WTC11 (cell line): ENCODE data around the gene ZDHHC14. TPM values are rescaled to one million over a fixed set of nuclear protein-coding genes. Genes with fewer than 3 reads are reported as not detected.

Experiments used
- ATAC-seq: fragments of 200-7000 bp; cut with Tn5 transposase; 2 replicates; pipeline ENCODE4 v1.10.0; 2021; ENCODE audit warnings: mild to moderate bottlenecking, moderate library complexity
- CTCF ChIA-PET: fragments of 300-600 bp; sonication (Branson Sonifier 250); formaldehyde crosslinking; loops from one replicate; lab custom pipeline; 2021; ENCODE audit warnings: antibody characterized with exemption; lab: Charles Lee
- POLR2A ChIA-PET: fragments of 350-600 bp; sonication (Branson Sonifier 250); formaldehyde crosslinking; loops from one replicate; lab custom pipeline; 2021; ENCODE audit warnings: antibody characterized with exemption; lab: Charles Lee
- DNase-seq: peaks from one replicate; pipeline ENCODE4 v3.0.0; 2021; ENCODE audit warnings: low spot score
- H3K27ac Mint-ChIP-seq: 2 replicates; pipeline ENCODE4 v1.8.0; 2021; ENCODE audit warnings: mixed read lengths
- H3K27me3 Mint-ChIP-seq: 2 replicates; pipeline ENCODE4 v1.8.0; 2021; ENCODE audit warnings: low read depth, mild to moderate bottlenecking, moderate library complexity, mixed read lengths
- H3K36me3 Mint-ChIP-seq: 2 replicates; pipeline ENCODE4 v1.8.0; 2021; ENCODE audit warnings: mixed read lengths
- H3K4me1 Mint-ChIP-seq: 2 replicates; pipeline ENCODE4 v1.8.0; 2022; ENCODE audit warnings: mixed read lengths
- H3K4me3 Mint-ChIP-seq: 2 replicates; pipeline ENCODE4 v1.8.0; 2021; ENCODE audit warnings: mild to moderate bottlenecking, moderate library complexity, mixed read lengths
- H3K9me3 Mint-ChIP-seq: 2 replicates; pipeline ENCODE4 v1.8.0; 2021; ENCODE audit warnings: mixed read lengths
- ATF1 ChIP-seq: sonication (generic); formaldehyde crosslinking; IDR thresholded peaks from 2 replicates; pipeline ENCODE4 v1.8.1; 2023; ENCODE audit warnings: mild to moderate bottlenecking, moderate library complexity, missing genetic modification reagents
- CREM ChIP-seq: sonication (generic); formaldehyde crosslinking; IDR thresholded peaks from 2 replicates; pipeline ENCODE4 v1.8.1; 2022; ENCODE audit warnings: mild to moderate bottlenecking, missing genetic modification reagents, moderate library complexity
- EMX1 ChIP-seq: fragments of 250-450 bp; sonication (Bioruptor Pico); IDR thresholded peaks from 2 replicates; pipeline ENCODE4 v1.8.0; 2021; ENCODE audit warnings: mild to moderate bottlenecking
- ETV6 ChIP-seq: sonication (generic); formaldehyde crosslinking; IDR thresholded peaks from 2 replicates; pipeline ENCODE4 v1.8.1; 2022; ENCODE audit warnings: mild to moderate bottlenecking, missing genetic modification reagents
- FOXK1 ChIP-seq: sonication (generic); formaldehyde crosslinking; IDR thresholded peaks from 2 replicates; pipeline ENCODE4 v1.8.0; 2022; ENCODE audit warnings: mild to moderate bottlenecking, moderate library complexity, missing genetic modification reagents
- GRHL2 ChIP-seq: fragments of 250-450 bp; sonication (Bioruptor Pico); IDR thresholded peaks from 2 replicates; pipeline ENCODE4 v1.8.0; 2022; ENCODE audit warnings: mild to moderate bottlenecking, moderate library complexity; ENCODE audit not compliant: insufficient replicate concordance, severe bottlenecking
- IRF2 ChIP-seq: sonication (generic); formaldehyde crosslinking; IDR thresholded peaks from 2 replicates; pipeline ENCODE4 v1.8.0; 2022; ENCODE audit warnings: low read depth, missing genetic modification reagents, borderline replicate concordance
- JAZF1 ChIP-seq: fragments of 250-450 bp; sonication (Bioruptor Pico); IDR thresholded peaks from 2 replicates; pipeline ENCODE4 v1.9.0; 2021; ENCODE audit warnings: moderate library complexity, mild to moderate bottlenecking, inconsistent platforms
- JUN ChIP-seq: sonication (generic); formaldehyde crosslinking; IDR thresholded peaks from 2 replicates; pipeline ENCODE4 v1.8.0; 2023; ENCODE audit warnings: mild to moderate bottlenecking, missing genetic modification reagents
- NFATC4 ChIP-seq: fragments of 250-450 bp; sonication (Bioruptor Pico); IDR thresholded peaks from 2 replicates; pipeline ENCODE4 v1.9.0; 2021; ENCODE audit warnings: mild to moderate bottlenecking
- NFYB ChIP-seq: sonication (generic); formaldehyde crosslinking; conservative IDR thresholded peaks from 2 replicates; pipeline ENCODE4 v1.8.0; 2022; ENCODE audit warnings: low read depth, missing genetic modification reagents
- RELA ChIP-seq: sonication (generic); formaldehyde crosslinking; IDR thresholded peaks from 2 replicates; pipeline ENCODE4 v1.8.1; 2022; ENCODE audit warnings: missing genetic modification reagents, mild to moderate bottlenecking, borderline replicate concordance
- TEAD4 ChIP-seq: sonication (generic); formaldehyde crosslinking; IDR thresholded peaks from 2 replicates; pipeline ENCODE4 v1.8.0; 2022; ENCODE audit warnings: mild to moderate bottlenecking, missing genetic modification reagents
- ZNF121 ChIP-seq: sonication (generic); formaldehyde crosslinking; IDR thresholded peaks from 2 replicates; pipeline ENCODE4 v1.8.0; 2023; ENCODE audit warnings: missing genetic modification reagents
- ZNF232 ChIP-seq: sonication (generic); formaldehyde crosslinking; IDR thresholded peaks from 2 replicates; pipeline ENCODE4 v1.8.0; 2022; ENCODE audit warnings: mild to moderate bottlenecking, missing genetic modification reagents
- ZNF416 ChIP-seq: fragments of 250-450 bp; sonication (Bioruptor Pico); IDR thresholded peaks from 2 replicates; pipeline ENCODE4 v1.9.0; 2021; ENCODE audit warnings: mild to moderate bottlenecking, inconsistent platforms
- total RNA-seq: library from RNA; stranded (reverse); gene quantifications from 3 replicates; pipeline ENCODE4 v1.2.3, GENCODE V29; 2021
- TF ChIP-seq, protein P1 (sequence below): sonication (generic); formaldehyde crosslinking; IDR thresholded peaks from 2 replicates; pipeline ENCODE4 v1.8.0; 2022; ENCODE audit warnings: mild to moderate bottlenecking, missing genetic modification reagents
- TF ChIP-seq, protein P2 (sequence below): sonication (generic); formaldehyde crosslinking; IDR thresholded peaks from 2 replicates; pipeline ENCODE4 v1.8.1; 2022; ENCODE audit warnings: mild to moderate bottlenecking, missing genetic modification reagents, moderate library complexity, borderline replicate concordance
- TF ChIP-seq, protein P3 (sequence below): sonication (generic); formaldehyde crosslinking; IDR thresholded peaks from 2 replicates; pipeline ENCODE4 v1.8.1; 2023; ENCODE audit warnings: mild to moderate bottlenecking, missing genetic modification reagents, borderline replicate concordance
- TF ChIP-seq, protein P4 (sequence below): fragments of 250-450 bp; sonication (Bioruptor Pico); IDR thresholded peaks from 2 replicates; pipeline ENCODE4 v2.1.2; 2022; ENCODE audit warnings: mild to moderate bottlenecking, moderate library complexity
- TF ChIP-seq, protein P5 (sequence below): sonication (generic); formaldehyde crosslinking; IDR thresholded peaks from 2 replicates; pipeline ENCODE4 v1.8.1; 2022; ENCODE audit warnings: missing genetic modification reagents, borderline replicate concordance
- TF ChIP-seq, protein P6 (sequence below): sonication (generic); formaldehyde crosslinking; IDR thresholded peaks from 2 replicates; pipeline ENCODE4 v1.8.1; 2022; ENCODE audit warnings: low read depth, mild to moderate bottlenecking, moderate library complexity, missing genetic modification reagents, borderline replicate concordance

ZDHHC14 gene
- total RNA-seq, 1 experiment from 2014 or later = 6.6 TPM

DNA sequence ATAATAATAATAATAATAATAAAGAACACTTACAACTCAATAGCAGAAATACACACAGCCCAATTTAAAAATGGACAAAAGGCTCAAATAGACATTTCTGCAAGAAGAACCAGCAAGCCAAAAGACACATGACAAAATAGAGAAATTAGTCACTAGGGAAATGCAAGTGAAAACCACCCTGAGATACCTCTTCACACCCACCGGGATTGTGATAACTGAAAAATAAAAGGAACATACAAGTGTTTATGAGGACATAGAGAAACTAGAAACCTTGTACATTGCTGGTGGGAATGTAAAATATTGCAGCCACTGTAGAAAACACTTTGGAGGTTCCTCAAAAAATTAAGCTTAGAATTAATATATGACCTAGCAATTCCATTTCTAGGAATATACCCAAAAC, 59.2 kb downstream of the ZDHHC14 start:
- no peak for TF ChIP-seq ZNF121 (CRISPR knock-in tag)
- TF ChIP-seq, protein P1, sequence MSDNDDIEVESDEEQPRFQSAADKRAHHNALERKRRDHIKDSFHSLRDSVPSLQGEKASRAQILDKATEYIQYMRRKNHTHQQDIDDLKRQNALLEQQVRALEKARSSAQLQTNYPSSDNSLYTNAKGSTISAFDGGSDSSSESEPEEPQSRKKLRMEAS = no peak
- TF ChIP-seq NFYB = no peak
- no peak for TF ChIP-seq GRHL2 (CRISPR knock-in tag)
- TF ChIP-seq JUN (CRISPR knock-in tag) = no peak
- TF ChIP-seq EMX1 (CRISPR knock-in tag) = no peak
- TF ChIP-seq RELA (CRISPR knock-in tag) = no peak
- TF ChIP-seq ZNF232 (CRISPR knock-in tag) = no peak
- TF ChIP-seq, protein P2, sequence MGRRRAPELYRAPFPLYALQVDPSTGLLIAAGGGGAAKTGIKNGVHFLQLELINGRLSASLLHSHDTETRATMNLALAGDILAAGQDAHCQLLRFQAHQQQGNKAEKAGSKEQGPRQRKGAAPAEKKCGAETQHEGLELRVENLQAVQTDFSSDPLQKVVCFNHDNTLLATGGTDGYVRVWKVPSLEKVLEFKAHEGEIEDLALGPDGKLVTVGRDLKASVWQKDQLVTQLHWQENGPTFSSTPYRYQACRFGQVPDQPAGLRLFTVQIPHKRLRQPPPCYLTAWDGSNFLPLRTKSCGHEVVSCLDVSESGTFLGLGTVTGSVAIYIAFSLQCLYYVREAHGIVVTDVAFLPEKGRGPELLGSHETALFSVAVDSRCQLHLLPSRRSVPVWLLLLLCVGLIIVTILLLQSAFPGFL (CRISPR knock-in tag) = no peak
- TF ChIP-seq, protein P3, sequence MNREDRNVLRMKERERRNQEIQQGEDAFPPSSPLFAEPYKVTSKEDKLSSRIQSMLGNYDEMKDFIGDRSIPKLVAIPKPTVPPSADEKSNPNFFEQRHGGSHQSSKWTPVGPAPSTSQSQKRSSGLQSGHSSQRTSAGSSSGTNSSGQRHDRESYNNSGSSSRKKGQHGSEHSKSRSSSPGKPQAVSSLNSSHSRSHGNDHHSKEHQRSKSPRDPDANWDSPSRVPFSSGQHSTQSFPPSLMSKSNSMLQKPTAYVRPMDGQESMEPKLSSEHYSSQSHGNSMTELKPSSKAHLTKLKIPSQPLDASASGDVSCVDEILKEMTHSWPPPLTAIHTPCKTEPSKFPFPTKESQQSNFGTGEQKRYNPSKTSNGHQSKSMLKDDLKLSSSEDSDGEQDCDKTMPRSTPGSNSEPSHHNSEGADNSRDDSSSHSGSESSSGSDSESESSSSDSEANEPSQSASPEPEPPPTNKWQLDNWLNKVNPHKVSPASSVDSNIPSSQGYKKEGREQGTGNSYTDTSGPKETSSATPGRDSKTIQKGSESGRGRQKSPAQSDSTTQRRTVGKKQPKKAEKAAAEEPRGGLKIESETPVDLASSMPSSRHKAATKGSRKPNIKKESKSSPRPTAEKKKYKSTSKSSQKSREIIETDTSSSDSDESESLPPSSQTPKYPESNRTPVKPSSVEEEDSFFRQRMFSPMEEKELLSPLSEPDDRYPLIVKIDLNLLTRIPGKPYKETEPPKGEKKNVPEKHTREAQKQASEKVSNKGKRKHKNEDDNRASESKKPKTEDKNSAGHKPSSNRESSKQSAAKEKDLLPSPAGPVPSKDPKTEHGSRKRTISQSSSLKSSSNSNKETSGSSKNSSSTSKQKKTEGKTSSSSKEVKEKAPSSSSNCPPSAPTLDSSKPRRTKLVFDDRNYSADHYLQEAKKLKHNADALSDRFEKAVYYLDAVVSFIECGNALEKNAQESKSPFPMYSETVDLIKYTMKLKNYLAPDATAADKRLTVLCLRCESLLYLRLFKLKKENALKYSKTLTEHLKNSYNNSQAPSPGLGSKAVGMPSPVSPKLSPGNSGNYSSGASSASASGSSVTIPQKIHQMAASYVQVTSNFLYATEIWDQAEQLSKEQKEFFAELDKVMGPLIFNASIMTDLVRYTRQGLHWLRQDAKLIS = no peak
- no peak for TF ChIP-seq JAZF1 (CRISPR knock-in tag)
- TF ChIP-seq NFATC4 = no peak
- no peak for TF ChIP-seq ZNF416 (CRISPR knock-in tag)
- no peak for TF ChIP-seq IRF2 (CRISPR knock-in tag)
- TF ChIP-seq ETV6 (CRISPR knock-in tag) = no peak
- TF ChIP-seq, all 79 proteins: peak for 0
- Mint-ChIP-seq H3K36me3 (no peaks in the 10 kb centered on the region; the same call in 1 of the 2 replicates), H3K4me3 (no peak overlapping the region), H3K4me1 (peaks cover 25% of the 10 kb centered on the region), H3K27ac (no peak overlapping the region), H3K27me3 (no peaks in the 10 kb centered on the region), H3K9me3 (peaks cover 5% of the 10 kb centered on the region; the same call in 1 of the 2 replicates)
- ATAC-seq = no peak
- CTCF ChIA-PET = no interaction called here
- POLR2A ChIA-PET = no interaction called here
- DNase-seq = no peak

DNA sequence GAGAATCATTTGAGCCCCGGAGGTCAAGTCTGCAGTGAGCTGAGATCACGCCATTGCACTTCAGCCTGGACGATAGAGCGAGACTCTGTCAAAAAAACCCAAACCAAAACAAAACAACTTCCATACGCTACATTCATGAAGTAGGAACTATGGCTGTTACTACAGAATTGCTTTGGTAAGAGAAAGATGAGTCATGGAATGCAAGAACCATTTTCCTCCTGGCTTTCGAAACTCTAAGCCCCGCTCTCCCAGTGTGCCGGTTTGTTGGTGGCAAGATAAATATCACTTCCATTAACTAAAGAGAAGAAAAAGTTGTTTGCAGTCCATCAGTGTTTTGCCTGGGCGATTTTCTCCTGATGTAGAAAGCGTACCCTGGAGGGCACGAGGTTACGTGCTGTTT, 61.3 kb downstream of the ZDHHC14 start:
- TF ChIP-seq CREM (CRISPR knock-in tag) = no peak
- TF ChIP-seq, all 79 proteins: peak for 0
- H3K27ac Mint-ChIP-seq = no peak overlapping the region
- peaks cover 5% of the 10 kb centered on the region; the same call in 1 of the 2 replicates for H3K9me3 Mint-ChIP-seq
- no peak for ATAC-seq
- POLR2A ChIA-PET = no interaction called here
- H3K4me1 Mint-ChIP-seq = peaks cover 12% of the 10 kb centered on the region
- DNase-seq = no peak
- CTCF ChIA-PET = no interaction called here
- H3K4me3 Mint-ChIP-seq = no peak overlapping the region
- no peaks in the 10 kb centered on the region for H3K27me3 Mint-ChIP-seq
- H3K36me3 Mint-ChIP-seq = no peaks in the 10 kb centered on the region; the same call in 1 of the 2 replicates

DNA sequence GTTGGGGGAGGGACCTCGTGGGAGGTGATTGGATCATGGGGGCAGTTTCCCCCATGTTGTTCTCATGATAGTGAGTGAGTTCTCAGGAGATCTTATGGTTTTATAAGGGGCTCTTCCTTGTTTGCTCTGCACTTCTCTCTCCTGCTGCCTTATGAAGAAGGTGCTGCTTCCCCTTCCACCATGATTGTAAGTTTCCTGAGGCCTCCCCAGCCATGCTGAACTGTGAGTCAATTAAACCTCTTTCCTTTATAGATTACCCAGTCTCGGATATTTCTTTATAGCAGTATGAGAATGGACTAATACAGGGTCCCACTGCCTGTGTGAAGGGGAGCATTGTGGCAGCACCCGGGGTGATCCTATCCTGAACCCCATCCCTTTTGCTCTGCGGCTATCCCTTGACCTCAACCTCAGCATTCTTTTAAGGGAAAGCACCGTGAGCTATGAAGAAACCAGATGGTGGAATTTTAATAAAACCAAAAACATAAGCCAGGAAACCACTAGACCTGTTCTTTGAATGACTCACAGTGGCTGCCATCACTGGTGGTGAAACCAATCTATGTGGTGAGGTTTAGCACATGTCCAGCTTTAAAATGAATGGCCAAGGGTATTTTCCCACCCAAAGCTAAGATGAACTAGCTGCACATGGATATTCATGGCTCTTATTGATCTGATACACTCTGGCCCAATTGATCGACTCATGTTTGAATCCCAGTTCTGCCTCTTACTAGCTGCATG, 62.2 kb downstream of the ZDHHC14 start:
- Mint-ChIP-seq H3K27ac (no peak overlapping the region), H3K4me1 (peaks cover 5% of the 10 kb centered on the region), H3K9me3 (peaks cover 5% of the 10 kb centered on the region; the same call in 1 of the 2 replicates), H3K27me3 (no peaks in the 10 kb centered on the region), H3K36me3 (no peaks in the 10 kb centered on the region; the same call in 1 of the 2 replicates), H3K4me3 (no peak overlapping the region)
- DNase-seq (no peak), ATAC-seq (no peak)
- ChIA-PET POLR2A (interaction anchor here (0.6 kb wide), 1 partner anchor 287 kb away, joined by 10 read pairs; no protein-coding TSS in a partner anchor), CTCF (no interaction called here)
- TF ChIP-seq ZNF416 (CRISPR knock-in tag) (no peak), JAZF1 (CRISPR knock-in tag) (no peak), ATF1 (no peak), TEAD4 (CRISPR knock-in tag) (no peak), FOXK1 (CRISPR knock-in tag) (no peak)
- TF ChIP-seq, protein P4, sequence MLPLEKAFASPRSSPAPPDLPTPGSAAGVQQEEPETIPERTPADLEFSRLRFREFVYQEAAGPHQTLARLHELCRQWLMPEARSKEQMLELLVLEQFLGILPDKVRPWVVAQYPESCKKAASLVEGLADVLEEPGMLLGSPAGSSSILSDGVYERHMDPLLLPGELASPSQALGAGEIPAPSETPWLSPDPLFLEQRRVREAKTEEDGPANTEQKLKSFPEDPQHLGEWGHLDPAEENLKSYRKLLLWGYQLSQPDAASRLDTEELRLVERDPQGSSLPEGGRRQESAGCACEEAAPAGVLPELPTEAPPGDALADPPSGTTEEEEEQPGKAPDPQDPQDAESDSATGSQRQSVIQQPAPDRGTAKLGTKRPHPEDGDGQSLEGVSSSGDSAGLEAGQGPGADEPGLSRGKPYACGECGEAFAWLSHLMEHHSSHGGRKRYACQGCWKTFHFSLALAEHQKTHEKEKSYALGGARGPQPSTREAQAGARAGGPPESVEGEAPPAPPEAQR (CRISPR knock-in tag) = no peak
- TF ChIP-seq, protein P5, sequence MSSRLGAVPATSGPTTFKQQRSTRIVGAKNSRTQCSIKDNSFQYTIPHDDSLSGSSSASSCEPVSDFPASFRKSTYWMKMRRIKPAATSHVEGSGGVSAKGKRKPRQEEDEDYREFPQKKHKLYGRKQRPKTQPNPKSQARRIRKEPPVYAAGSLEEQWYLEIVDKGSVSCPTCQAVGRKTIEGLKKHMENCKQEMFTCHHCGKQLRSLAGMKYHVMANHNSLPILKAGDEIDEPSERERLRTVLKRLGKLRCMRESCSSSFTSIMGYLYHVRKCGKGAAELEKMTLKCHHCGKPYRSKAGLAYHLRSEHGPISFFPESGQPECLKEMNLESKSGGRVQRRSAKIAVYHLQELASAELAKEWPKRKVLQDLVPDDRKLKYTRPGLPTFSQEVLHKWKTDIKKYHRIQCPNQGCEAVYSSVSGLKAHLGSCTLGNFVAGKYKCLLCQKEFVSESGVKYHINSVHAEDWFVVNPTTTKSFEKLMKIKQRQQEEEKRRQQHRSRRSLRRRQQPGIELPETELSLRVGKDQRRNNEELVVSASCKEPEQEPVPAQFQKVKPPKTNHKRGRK (CRISPR knock-in tag) = no peak
- TF ChIP-seq, protein P1 = no peak
- TF ChIP-seq, protein P6, sequence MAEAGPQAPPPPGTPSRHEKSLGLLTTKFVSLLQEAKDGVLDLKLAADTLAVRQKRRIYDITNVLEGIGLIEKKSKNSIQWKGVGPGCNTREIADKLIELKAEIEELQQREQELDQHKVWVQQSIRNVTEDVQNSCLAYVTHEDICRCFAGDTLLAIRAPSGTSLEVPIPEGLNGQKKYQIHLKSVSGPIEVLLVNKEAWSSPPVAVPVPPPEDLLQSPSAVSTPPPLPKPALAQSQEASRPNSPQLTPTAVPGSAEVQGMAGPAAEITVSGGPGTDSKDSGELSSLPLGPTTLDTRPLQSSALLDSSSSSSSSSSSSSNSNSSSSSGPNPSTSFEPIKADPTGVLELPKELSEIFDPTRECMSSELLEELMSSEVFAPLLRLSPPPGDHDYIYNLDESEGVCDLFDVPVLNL (CRISPR knock-in tag) = no peak
